PFSK-1 (cell line): ENCODE data around the gene SOX30.

ENCODE experiments used
- REST ChIP-seq, 2 experiments: IDR thresholded peaks; 2 replicates each; pipeline versions ENCODE4 v1.6.1 to v1.8.0; 2011 to 2012; ENCODE audit warnings: low read depth in 2 of 2, low read length in 2 of 2, control low read depth in 1 of 2, inconsistent platforms in 1 of 2, mild to moderate bottlenecking in 1 of 2, moderate library complexity in 1 of 2; ENCODE audit not compliant: insufficient read depth in 1 of 2
- SIN3A ChIP-seq: IDR thresholded peaks from 2 replicates; pipeline ENCODE4 v1.6.1; 2012; ENCODE audit warnings: mild to moderate bottlenecking, low read length, moderate library complexity, borderline replicate concordance; ENCODE audit not compliant: insufficient read depth

DNA sequence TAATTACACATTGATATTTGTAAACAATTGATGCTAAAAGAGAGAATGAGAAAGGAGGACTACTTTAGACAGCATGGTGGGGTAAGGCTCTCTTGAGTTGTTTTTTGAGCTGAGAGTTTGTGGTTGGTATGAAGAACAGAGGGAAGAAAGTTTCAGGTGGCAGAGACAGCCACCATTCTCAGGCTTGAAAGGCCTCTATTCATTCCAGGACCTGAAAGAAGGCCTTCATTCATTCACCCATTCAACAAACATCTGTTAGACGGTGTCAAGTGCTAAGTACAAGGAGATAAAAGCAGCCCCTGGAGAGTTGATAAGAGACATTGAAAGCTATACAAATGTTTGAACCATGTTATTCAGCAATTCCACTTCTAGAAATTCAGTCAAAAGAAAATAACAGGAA, 55.0 kb downstream of the SOX30 start:
- TF ChIP-seq REST (IDR thresholded peaks at IDR 0.05; ENCODE audit: insufficient read depth in 1 of 2, low read depth in 2 of 2, low read length in 2 of 2), result no peak
- no peak for TF ChIP-seq SIN3A
